CMK (cell line): Measurements from ENCODE around the gene C2orf15.
A peak's percentile ranks its signal among the peaks of the same experiment; 100 is the strongest.
"Not testable (repeated sequence)": the region's sequence is repeated elsewhere in the genome, so short reads cannot be mapped to it uniquely, and the experiment has no call there.

Experiments
- DNase-seq: peaks from one replicate; pipeline ENCODE4 v3.0.0-alpha.2; 2010; ENCODE audit warnings: low read depth

The C2orf15 gene, protein sequence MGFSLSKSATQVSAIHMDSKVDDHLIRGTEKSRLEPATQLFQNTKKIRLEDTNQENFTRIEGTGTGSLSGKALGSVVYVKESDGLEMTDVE

DNA sequence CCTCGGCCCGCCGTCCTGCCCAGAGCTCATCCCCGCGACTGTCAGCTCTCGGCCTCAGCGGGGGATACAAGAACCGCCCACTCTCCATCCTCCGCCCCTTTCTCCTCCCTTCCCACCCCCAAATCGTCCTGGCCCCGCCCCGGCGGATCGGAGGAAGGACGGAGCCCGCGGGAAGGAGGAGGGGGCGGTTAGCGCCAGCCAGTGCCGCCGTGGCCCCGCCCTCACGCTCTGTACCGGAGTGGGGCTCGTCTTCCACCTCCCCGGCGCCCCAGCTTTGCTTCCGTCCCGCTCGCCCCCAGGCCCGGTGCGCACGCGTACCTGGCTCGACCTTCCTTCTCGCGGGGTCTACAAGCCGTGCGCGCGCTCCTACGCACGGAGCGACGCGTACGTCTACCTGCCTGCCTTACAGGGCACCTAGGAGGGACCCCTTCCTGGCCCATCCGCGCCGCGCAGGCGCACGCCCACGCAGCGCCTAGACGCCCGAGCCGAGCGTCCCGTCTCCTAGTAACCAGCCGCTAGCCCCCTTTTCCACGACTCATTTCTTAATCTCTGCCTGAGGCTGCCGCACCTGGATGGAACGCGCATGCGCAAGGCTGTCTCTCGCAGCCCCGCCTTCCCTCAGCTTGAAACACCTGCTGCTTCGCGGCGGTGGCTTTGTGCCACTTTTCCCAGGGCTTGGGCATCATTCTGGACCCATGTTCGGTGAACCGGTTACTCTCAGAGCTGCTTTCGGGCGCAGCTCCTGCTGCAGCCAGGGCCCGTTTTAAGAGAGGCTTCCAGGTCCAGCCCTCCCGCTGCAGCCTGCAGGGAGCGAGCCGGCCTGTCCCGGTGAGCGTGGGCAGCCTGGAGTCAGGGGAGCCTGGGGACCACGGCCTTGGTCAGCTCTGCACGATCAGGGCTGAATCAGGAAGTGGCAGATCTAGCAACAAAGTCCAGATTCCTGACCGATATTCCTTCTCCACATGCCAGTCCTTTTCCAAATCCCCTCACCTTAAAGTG is at the start of gene C2orf15:
Gene C2orf15, plus strand, starts transcription at position 598 of the 999 bp plus-strand sequence. CDS start 8,852 bp downstream, outside the sequence.
- DNase-seq = peak; percentile 63

DNA sequence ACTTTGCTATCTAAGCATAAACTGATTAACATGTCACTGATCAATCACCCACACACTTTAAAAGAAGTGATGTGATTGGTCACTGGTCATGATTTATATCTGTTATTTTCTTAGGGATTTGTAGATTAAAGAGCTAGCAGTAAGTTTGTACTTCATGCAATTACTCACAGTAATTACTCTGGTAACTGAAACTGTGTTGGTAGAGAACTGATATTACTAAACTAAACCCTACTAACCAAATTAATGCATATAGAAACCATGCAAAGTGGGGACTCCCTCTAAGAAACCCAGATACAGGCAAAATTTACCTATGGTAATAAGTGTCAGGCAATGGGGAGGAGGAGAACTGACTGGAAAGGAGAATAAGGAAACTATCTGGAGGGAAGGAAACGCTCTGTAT is 44.8 kb upstream of the C2orf15 start:
- no peak for DNase-seq

DNA sequence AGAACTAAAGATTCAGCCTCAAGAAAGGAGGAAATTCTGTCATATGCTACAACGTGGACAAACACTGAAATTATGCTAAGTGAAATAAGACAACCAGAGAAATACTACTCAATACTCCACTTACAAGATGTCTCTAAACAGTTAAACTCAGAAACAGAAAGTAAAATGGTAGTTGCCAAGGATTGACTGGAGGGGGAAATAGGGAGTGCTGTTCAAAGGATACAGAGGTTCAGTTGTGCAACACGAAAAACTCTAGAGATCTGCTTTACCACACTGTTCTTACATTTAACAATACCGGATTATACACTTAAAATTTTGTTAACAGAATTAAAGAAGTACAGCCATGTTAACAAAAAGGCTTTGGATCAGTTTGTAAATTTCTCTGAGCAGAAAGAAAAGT is 39.8 kb upstream of the C2orf15 start:
- DNase-seq = no peak

DNA sequence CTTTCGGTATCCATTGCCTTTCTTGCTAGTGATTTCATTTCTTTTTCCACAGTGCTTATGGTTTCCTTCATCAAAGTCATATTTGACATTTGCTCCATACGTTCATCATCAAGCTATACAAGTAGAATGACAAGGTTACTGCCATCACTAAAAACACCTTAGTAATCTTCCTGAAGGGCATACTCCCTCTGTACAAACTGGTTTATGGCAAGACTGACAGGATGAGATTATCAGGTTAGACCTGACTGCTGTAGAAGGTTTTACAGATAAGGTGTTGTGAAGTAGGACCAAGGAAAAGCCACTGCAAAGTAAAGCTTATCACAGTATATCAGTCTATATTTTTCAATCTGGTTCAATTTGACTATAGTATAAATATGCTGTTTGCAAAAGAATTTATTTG is 37.5 kb upstream of the C2orf15 start:
- DNase-seq = no peak

DNA sequence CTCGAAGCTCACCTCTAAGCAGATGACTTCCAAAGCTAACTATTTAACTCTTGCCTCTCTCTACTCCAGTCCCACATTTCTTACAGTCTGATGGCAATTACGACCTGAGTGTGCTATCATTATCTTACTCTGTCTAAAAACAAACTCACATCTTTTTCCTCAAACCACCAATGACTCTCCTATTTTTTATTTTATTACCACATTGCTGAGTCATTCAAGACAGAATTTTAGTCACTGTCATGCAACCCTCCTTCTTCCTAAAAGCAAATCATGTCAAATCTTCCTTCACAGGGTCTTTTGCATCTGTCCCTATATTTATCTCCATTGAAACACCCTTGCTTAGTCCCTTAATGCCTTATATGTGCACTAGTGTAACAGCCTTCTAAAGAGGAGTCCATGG is 34.6 kb upstream of the C2orf15 start:
- no peak for DNase-seq

DNA sequence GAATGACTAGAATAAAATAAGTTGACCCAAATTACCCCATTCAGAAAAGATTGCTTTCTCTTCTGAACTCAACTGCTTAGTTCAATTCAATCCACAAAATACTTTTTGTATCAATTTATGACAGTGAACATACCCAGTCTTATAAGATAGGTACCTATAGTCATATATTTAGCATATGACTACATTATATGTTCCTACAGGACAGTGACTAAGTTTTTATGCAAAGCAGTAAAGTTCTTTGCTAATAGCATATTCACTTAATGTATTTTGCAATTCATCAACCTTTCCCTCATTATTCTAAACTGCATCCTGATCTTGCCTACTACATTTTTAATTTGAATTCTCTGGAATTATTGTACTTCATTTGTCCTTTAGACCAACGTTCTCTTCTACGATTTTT is 30.3 kb upstream of the C2orf15 start:
- no peak for DNase-seq

DNA sequence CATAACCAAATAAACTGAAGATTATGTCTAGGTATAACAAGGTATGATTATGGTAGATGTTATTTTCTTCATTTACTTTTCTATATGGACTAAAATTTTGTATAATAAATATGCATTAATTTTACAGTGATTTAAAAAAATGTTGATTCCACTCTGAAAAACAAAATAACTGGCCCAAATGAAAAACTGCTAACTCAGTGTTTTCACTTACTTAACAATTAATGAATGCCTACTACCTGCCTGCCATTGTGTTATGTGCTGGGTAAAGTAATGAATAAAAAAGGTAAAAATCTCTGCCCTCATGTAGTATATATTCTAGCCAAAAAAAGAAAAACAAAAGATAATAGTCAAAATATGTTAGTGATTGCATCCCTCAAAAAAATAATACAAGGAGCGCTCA is 29.6 kb upstream of the C2orf15 start:
- DNase-seq = no peak

DNA sequence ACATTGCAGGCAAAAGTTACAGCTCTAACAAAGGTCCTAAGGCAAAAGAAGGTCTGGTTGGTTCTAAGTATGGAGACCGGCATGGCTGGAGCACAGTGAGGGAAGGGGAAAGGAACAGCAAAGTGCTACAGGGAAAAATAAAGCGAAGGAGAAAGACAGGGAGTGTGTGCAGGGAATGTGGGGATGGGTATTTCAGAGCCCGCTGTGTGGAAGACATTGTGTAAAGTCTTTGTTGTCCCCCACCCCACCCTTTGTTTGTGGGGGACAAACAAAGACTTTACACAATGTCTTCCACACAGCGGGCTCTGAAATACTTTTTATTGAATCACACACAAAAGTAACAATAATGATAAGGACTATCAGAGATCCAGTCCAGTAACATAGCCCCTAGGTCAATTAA is 28.9 kb upstream of the C2orf15 start:
- DNase-seq = no peak

DNA sequence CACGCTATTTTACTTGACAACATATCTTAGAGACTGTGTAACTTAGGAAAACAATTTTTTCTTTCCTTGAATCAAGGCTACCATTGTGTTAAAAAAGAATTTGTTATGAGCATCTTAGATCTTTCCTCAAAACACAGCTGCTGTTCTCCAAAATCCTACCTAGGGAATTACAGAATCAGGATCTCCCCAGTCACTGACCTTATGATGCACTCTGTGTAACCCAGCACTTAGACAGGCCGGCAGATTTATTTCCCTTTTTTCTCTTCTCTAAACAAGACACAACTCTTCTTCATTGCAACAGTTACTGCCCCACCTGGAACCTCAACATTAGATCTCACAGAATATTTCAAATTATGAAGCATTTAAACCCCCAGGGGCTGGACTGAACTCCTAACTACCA is 13.5 kb upstream of the C2orf15 start:
- DNase-seq = no peak

DNA sequence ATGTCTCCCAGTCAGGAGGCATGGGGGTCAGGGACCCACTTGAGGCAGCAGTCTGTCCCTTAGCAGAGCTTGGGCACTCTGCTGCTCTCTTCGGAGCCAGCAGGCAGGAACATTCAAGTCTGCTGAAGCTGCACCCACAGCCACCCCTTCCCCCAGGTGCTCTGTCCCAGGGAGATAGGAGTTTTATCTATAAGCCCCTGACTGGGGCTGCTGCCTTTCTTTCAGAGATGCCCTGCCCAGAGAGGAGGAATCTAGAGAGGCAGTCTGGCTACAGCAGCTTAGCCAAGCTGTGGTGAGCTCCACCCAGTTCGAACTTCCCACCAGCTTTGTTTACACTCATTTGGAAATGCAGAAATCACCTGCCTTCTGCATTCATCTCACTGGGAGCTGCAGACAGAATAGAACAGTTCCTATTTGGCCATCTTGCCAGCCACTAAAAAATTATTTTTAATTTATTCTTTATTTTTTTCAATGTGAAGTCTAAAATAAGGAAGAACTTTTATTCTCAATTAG is 6.4 kb upstream of the C2orf15 start:
- DNase-seq = not testable (repeated sequence)

DNA sequence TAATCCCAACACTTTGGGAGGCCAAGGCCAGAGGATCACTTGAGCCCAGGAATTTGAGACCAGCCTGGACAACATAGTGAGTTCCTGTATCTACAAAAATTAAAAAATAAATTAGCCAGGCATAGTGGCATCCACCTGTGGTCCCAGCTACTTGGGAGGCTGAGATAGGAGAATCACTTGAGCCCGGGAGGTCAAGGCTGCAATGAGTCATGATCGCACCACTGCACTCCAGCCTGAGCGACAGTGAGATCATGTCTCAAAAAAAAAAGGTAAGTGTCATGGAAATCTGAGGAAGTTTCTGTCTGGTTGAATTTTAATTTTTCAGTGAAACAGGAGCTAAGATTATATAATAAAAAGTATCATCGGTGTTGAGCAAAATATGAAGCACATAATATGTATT is 2.5 kb upstream of the C2orf15 start:
- no peak for DNase-seq

DNA sequence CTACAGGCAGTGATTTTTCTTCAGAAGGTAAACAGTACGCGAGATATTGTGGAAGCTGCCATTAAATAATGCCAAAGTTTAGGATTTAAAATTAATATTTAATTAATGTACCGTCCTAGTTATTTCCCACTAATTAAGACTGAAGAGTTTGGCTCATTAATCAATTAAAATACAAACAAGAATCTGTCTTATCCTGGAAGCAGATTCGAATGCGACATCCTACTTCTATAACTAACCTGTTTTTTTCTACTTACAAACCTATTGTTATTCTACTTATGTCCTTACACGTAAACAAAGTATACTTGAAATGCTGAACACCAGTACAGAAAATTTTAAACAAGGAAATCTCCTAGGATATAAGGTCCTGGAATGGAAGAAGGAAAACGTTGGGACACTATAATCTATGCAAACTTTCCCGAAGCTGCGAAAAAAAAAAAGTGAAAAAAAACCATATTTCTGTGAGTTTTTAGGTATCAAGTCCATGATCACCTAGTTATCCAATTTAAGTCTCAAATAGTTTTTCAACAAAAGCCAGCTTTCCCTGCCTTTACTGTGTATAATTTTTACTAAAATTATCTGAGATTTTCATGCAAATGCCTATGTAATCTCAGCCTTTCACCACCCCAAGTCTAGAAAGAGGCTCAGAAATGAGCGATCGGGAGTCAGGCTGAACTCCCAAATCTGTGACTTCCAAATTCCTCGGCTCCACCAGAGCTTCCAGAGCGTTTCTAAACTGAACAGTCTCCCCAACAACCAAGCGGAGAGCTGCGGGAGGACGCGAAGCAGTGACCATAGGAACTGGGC is 1.2 kb upstream of the C2orf15 start:
- DNase-seq = no peak

DNA sequence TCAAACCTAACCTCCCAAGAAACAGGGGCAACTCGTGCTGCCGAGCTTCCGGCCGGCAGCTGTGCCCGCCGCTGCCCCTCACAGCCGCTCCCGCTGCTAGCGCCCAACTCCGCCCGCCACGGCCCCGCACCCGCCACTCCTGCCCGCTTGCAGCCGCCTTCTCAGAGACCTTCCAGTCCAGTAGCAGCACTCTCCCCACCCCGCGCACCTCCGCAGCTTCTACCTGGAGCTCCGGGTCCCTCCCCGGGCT is 722 bp upstream of the C2orf15 start:
- no peak for DNase-seq

DNA sequence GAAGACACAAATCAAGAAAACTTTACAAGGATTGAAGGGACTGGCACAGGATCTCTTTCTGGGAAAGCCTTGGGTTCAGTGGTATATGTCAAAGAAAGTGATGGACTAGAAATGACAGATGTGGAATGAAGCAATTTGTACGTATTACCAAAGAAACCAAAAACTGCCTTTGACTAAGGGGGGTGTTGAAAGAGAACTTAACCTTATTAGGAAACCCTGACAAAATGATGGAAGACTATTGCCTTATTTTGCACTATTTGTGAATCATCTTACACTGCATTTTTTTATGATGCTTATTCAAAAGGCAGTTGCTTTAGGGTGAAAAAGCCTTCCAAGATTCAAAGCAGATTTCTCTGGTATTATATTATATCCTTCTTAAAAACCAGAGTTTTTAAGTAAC is 9.2 kb downstream of the C2orf15 start:
- DNase-seq = no peak

DNA sequence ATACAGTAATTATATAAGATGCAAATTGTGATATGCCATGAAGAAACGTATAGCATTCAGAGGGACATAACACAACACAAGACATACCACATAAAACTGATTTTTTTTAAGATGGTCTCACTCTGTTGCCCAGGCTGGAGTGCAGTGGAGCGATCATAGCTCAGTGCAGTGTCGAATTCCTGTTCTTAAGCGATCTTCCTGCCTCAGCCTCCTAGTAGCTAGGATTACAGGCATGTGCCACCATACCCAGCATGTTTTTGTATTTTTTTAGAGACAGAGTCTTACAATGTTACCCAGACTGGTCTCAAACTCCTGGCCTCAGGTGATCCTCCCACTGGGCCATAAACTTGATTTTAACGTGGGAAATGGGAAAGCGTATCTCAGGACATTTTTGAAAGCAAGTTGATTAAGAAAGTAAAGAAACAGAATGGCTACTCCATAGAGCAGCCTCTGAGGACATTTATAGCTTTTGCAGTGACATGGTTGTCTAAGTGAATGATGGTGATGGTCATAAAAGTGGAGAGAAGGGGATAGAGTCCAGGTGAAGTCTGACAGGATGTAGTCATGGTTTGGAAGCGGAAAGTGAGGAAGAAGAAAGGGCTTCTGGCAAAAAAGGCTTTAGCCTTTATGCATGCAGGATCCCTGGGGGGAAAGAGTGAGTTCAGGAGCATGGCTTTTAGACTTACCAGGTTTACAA is 10.8 kb downstream of the C2orf15 start:
- no peak for DNase-seq

DNA sequence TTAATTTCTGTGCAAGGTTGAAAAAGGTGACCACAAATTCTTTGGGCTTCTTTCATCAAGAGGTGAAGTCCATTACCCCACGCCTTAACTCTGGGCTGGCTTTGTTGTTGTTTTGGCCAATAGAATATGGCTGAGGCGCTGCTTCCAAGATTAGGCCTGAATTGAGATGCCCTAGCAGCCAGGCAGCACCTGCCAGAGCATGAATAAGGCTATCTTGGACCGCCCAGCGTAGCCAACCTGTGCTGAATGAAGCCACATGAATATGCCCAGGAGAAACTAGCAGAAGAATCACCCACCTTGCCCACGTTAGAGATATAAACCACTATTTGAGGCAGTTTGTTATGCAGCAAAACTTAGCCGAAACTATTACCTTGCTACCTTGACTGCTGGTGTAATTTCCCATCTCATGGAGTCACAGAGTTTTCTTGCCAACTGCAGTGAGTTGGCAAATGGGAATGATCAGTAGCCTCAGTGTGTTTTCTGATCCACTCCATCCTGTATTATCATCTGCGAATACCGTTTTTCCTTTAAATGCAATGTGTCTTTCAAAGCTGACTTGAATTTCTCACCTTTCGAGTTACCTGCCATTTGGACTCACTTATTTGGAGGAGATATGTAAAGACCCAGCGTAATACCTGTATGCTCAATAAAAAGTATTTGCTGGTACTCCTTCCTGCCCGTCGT is 12.6 kb downstream of the C2orf15 start:
- no peak for DNase-seq

DNA sequence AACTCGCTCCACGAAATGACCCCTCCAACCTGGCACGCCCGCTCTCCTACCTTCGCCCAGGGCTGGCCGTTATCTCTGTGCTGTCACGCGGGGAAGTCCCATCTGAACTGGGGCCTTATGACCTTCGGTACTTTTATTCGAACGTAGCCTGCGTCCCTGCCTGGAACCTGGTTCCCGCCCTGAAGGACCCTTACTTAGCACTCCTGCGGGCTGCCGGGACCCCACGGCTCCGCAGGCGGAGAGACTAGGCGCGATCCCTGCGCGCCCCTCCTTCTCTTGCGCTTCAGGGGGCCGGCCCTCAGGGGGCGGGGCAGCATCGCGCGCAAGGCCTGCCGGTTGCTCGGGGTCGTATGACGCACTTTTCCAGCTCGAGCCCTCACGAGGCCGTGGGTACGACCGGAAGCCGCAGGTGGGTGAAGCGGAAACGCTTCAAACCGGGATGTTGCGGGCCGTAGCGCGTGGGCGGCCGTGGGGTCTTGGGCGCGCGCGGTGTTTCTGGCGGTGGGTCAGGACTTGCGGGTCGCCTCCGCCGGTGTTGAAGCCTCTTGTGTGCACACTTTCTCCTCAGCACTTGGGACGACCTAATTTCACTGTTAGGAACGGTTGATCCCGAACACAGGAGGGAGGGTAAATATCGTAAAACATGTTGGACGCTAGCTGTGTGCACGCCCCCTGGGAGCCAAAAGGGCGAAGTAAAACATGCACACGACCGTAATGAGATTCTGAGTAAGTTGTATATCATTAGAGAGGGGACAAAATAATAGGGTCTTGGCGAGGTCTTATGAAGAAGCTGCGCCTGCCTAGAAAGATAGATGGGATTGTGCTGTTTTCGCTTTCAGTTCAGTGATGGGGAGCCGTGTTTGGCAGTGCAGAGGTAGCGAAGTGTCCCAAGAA is 13.4 kb downstream of the C2orf15 start, which contains the start of the genes LIPT1 and TSGA10:
Gene LIPT1, plus strand, starts transcription at position 325 of the 894 bp plus-strand sequence. CDS start 6,991 bp downstream, outside the sequence.
Gene TSGA10, minus strand, starts transcription at position 300 of the 894 bp plus-strand sequence. CDS start 45,503 bp downstream, outside the sequence.
- peak; percentile 63 for DNase-seq

DNA sequence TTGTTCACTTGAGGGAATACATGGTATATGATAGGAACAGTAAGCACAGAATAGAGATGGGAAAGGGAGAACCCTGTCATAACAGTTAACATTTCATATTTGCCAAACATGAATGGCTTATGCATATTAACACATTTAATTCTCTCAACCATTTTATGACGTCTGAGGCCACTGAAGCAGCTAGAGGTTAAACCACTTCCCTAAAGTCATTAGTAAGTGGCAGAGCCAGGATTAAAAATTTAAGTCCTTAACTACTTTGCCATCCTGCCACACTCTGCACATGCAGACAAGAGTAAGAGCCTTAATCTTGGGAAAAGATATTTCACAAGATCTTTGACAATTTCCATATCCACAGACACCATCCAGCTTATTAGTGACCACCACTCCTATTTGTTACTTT is 15.4 kb downstream of the C2orf15 start:
- DNase-seq = no peak

DNA sequence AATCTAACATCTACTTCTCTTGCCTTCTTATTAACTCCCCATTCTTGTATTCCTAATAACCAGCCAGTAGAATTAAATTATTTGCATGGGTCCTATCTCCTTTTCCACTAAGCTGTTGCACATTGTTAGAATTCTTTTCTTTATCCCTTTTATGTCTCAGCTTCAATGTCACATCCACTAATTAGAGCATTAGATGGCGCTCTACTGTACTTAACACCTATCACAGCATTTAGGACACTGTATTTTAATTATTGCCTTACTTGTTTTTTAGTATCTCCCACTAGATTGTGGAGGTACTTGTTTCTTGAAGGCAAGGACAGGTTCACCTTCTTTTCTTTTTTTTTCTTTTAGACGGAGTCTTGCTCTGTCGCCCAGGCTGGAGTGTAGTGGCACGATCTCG is 17.1 kb downstream of the C2orf15 start:
- DNase-seq = no peak

DNA sequence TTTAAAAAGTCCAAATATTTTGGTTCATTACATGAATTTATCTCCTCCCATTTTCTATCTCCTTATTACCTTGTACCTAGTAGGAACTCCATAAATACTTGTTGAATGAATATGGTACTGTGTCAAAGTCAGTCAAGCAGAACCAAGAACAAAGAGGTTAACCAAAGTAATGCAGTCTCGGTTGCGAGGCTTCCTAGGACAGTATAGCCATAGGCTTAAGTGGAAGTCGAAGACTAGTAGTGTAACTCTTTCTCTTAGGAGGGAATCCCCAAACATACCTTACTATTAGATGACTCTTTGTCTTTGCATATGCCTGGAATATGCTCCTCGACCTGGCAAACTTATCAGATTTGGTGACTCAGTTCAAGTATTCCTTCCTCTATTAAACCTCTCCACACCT is 18.1 kb downstream of the C2orf15 start:
- no peak for DNase-seq
